HG03520 (cell line): Measurements from ENCODE around the gene SMYD3.

Experiments
- ATAC-seq: cut with Tn5 transposase; IDR thresholded peaks from one replicate; pipeline ENCODE4 v1.9.1; 2021; ENCODE audit warnings: mild to moderate bottlenecking, moderate library complexity; ENCODE audit not compliant: unreplicated experiment

Gene SMYD3

DNA sequence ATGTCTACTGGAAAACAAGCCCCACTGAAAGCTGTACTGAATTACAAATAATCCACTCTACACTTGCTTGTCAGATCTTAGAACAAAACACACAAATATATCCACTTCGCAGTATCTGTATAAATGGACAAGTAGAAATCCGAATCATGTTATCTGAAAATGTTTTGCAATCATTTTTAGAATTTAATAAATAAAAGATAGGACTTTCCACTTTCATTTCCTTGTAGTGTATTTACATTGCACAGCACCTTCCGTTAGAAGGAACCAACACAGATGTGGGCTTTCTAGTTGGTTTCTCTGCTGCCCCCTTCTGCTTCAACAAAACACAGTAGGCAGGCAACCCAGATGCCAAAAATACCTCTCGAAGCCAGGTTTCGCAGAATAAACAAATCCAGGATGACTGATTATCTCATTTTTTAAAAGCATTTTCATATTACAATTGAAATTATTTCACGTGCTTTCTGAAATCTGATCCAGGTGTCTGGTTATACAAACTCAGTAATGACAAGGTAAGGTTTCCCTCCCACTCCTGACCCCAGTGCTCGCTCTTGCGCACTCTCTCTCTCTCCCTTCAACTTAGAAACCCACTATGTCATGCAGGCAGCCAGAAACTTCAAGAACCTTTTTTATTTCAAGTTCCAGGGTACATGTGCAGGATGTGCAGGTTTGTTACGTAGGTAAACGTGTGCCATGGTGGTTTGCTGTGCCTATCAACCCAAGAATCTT lies 389.9 kb downstream of the SMYD3 start:
- peak; percentile 94 for ATAC-seq

DNA sequence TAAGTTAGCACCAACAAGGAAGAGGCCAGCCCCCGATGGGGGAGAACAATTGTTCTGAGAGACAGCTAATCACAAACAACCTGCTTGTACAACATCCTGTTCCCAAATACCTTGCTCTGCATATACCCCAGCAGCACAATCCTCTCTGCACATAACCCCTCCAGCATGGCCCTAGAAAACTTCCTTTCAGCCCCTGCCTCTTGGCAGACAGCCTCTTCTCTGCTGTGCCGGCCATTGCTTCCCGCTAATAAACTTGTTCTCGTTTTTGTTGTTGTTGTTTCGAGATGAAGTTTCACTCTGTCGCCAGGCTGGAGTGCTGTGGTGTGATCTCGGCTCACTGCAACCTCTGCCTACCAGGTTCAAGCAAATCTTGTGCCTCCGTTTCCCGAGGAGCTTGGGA lies 392.7 kb downstream of the SMYD3 start:
- ATAC-seq, result no peak

DNA sequence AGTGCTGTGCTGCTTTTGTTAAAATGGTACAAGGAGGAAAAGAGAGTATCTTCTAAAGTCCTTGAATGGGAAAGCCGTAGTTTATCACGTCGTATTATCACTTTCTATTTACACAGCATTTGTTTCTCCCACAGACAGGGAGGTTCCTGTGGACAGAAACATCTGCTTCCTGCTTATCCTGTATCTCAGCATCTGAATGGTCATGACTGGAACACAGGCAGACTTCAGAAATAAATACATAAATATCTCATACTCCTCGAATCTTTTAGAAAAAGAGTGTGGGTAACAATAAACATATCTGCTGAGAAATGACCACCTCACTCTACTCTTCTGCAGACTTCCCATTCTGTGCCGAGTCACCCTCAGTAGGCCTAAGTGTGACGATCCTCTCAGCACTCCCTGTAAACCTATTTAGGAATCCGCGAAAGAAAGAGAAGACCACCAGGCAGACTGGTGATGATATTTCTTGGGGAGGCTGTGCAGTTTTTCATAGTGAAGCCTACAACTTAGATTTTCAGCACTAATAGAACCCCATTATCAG lies 393.5 kb downstream of the SMYD3 start:
- ATAC-seq, result no peak

DNA sequence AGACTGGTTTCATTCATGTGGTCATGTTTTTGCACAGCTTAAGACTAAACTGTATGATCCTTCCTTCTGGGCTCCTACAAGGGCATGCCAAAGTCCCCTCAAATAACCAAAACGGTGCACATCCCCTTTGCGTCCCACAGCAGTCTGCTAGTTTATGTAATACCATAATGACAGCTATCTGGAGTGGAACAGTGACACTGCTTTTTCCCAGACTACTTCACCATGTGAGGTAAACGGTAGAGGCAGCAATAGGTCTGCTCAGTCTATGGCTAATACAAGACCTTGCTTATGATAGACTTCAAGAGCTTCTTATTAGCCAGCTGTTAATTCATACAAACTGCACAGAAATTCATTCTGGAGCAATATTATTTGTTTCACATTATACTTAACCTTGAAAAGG lies 395.5 kb downstream of the SMYD3 start:
- ATAC-seq, result no peak

DNA sequence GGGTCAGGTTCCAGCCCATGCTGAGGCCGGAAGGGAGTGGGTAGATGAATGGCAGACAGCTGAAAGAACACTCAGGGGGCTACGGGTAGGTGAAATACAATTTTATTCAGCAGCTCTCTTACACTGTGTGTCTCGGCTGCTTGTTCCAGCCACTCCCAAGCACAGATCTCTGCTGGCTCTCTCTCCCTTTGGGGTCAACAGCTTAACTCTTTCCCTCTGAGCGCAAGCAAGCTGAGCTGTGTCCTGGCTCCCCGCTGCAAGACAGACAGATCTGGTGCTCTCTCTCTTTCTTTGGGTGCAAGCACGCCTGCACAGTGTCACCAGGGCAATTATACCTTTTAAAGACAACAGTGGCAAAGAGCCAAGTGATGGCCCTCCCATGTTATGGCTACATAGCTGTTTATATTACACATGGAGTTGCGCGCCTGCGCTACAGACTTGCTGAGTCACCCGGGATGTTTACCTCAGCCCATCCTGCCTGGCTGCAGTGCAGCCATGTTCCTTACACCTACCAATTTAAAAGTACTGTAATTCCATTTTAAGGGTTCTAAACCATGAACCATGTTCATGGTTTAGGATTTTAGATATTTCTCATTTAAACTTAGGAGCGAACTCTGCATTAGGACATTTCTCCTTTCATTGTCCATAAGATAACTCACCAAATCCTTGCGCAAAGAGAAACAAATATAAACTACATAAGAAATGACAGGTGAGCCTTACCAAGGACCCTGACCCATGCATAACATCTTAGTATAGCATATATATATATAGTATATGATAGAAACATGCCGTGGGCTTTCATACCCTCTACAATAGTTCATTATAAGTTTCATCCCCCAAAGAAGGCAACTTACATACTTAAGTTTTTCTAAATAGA lies 396.5 kb downstream of the SMYD3 start:
- ATAC-seq, result no peak

DNA sequence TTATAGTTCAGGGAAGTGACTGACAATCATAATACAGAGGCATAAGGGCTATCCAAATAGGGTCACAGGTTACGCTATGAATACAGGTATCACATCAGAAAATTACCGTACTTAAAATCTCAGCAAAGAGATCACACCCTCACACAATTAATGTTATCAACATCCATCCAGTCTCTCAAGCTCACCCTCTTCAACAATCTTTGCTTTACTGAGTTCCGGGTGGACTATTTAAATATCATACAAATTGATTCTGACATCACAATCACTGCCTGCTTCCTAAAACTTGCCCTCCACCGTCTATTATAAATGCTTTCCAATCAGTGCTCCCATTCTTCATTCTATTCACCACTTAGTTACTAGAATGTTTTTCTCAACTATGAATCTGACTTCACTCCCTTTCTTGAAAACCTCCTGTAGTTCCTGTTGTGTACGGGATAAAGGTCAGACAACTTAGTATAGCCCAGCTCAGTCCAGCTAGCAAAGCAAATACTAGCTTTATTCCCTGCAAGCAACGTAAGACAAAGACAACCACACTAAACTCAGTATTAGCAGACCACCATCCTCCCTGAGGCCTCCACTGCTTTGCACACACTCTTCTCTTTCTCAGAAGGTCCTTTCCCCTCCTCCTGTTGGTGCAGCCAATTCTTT lies 398.7 kb downstream of the SMYD3 start:
- ATAC-seq, result no peak

DNA sequence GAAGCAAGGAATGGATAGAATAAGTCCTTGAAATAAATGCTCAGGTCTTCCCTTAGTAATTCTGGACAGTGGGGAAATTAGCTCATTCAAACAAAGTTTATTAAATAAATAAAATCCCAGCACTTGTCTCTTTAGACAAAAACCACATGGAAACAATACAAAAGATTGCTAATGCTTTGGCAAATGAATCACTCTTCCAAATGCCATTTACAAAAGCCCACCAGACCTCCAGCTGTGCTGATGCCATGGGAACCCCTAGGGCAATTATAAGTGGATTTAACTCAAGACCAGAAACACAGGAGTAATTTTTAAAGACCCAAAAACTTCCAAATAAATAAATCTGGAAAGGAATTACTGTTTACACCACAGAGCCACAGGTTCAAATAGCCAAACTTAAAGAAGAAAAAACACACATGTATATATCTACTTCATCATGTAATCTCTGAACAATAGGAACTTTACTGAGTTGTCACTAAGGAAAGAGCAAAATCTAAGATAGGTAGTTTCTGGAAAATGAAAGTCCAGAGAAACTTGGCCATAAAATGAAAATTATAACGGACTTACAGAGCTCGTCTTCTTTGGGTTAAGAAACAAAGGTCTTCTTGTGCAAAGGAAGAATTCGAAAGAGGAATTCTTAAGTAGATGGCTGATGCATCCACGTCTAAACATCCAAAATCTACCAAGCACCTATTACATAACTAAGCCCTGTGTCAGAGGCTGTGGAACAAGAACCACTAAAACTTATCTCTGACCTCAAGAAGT lies 399.4 kb downstream of the SMYD3 start:
- no peak for ATAC-seq

DNA sequence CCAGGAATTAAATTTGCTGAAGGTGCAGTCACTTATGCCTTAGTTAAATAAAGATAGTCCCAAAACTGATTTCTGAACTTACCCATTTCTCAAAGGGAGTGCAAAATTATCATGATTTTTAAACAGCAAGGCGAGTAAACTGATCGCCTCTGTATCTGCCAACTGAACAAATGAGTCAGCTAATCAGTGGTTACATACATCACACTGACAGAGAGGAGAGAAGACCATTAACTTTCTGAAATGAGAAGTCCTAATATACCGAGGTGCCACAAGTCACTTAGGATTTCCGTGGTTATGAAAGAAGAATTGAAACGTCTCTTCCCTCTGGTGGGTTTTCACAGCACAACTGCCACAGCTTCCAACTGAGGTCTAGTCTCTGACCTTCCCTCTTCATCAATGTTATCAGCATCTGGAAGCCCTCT lies 400.7 kb downstream of the SMYD3 start:
- peak; percentile 67 for ATAC-seq

DNA sequence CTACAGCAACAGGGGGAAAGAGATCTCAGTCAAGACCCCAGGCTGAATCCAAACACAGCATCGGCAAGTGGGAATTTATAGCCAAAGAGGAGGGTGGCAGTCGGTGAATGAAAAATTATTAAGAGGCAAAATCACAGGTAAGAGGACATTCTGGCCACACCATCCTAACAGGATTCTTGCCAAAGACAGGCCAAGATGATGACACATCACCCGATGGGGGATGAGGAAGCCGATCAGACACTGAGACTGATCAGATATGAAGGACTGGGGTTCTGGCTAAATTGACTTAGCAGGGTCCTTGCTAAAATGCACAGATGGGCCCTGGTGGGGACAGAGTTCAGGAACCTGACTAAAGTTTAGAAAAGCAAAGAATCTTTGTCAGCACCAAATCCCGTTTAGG lies 402.2 kb downstream of the SMYD3 start:
- no peak for ATAC-seq

DNA sequence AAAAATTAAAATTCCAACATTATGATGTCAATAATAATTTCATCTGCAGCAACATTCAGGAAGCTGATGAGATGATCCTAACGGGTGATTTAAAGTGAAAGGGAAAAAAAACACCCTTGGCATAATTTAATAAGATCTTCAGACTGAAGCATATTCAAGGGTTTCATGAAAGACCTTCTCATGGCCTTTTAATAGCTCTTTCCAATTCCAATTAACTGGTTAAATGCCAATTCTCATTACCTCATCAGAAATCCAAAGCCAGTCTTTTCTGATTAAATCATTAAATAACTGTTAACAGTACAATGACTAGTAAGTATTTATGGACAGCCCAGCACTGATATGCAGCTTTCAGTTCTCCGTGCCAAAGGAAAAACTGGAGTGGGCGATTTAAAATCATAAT lies 407.5 kb downstream of the SMYD3 start:
- no peak for ATAC-seq

DNA sequence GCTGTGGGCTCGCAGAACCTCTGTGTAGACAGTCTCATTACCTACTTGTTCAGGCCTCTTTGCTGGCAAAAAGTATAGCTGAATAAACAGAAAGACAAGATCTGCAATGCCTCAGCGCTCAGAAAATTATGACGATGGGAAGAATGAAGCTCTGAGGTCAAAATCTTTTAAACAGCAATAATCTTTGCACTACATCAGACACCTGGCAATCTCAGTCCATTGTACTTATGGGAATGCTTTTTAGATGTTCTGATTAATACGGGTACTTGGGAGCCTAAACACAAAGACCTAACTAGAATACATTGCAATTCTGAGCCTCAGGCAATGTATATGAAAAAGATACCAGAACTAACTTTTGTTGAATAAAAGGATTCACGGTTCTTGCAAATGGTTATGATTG lies 410.7 kb downstream of the SMYD3 start:
- ATAC-seq, result no peak

DNA sequence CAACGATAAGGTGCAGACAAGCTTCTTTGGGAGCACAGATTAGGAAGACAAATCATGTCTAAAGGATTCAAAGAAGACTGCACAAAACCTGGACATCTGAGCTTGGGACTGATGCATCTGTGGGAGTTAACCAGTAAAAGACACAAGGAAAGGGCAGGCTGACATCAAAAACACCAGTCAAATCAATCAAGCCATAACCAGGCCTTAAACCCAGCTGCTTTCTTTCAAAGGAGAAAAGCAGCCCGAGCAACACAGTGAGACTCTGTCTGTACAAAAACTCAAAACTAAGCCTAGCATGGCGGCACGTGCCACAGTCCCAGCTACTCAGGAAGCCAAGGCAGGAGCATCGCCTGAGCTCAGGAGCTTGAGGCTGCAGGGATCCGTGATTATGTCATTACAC lies 411.6 kb downstream of the SMYD3 start:
- no peak for ATAC-seq

DNA sequence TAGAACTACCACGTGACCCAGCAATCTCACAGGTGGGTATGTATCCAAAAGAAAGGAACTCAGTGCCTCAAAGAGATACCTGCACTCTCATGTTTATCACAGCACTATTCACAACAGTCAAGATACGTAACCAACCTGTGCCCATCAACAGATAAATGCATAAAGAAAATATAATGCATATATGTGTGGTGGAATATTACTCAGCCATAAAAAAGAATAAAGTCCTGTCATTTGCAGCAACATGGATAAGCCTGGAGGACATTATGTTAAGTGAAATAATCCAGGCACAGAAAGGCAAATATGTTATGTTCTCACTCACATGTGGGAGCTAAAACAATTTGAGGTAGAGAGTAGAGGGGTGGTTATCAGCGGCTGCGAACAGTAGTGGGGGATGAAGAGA lies 413.8 kb downstream of the SMYD3 start:
- ATAC-seq, result no peak

DNA sequence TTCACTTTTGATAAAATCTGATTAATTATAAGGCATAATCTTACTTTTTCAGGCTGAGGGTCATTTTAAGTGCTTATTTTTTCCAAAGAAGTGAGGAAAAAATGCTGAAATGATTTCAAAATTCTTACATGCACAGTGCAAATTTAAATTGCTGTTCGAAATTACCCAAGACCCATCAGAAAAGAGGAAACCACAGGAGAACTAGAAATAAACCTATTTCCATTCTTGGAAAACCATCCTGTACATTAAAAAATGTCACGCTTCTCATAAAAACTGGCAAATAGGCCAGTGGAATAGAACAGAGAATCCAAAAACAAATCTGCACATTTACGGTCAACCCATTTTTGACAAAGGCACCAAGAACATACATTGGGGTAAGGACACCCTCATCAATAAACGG lies 414.9 kb downstream of the SMYD3 start:
- no peak for ATAC-seq

DNA sequence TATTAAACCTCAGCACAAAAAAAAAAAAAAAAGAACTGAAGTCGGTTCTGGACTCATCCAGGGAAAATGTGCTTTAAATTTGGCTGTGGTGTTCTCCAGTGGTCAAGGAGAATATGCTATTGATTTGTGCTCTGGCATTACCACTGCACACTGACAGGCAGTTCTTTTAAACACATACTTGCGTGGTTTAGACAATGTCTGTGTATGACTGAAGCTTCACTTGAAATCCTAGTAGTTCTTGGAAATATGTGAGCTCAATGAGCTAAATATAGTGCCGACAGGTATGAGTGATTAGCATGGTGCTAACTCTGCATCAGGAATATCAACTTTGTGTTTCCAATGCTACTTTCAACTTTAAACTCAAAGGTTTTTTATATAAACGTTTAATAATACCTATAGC lies 415.6 kb downstream of the SMYD3 start:
- no peak for ATAC-seq

DNA sequence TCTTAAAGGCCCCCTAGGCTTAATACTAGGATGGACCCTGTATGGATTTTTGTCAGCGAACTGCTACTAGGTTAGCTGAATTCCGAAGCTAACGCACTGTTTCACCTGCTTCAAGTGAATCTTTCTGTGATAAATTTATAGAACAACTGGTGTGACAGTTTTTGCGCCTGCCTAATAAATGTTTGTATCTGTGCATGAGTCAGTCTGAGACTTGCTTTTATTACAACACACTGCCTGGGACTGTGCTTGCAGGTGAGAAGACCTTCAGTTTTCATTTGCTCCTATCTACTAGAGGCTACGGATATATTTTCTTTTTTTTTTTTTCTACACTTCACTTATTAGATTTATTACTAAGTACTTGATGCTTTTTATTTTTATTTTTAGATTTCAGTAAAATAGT lies 420.9 kb downstream of the SMYD3 start:
- ATAC-seq, result no peak

DNA sequence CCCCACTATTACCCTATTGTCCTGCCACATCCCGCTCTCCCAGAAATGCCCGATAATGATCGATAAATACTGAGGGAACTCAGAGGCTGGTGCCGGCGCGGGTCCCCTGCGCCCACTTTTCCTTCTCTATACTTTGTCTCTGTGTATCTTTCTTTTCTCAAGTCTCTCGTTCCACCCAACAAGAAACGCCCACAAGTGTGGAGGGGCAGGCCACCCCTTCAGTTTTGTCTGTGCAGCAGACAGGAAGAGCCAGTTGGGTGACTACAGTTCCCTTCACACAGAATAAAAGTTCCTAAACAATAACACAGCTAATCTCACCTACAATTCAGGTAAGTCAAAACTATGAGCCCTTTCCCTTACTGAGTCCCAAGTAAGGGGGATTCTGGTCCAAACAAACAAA lies 423.7 kb downstream of the SMYD3 start:
- ATAC-seq, result no peak

DNA sequence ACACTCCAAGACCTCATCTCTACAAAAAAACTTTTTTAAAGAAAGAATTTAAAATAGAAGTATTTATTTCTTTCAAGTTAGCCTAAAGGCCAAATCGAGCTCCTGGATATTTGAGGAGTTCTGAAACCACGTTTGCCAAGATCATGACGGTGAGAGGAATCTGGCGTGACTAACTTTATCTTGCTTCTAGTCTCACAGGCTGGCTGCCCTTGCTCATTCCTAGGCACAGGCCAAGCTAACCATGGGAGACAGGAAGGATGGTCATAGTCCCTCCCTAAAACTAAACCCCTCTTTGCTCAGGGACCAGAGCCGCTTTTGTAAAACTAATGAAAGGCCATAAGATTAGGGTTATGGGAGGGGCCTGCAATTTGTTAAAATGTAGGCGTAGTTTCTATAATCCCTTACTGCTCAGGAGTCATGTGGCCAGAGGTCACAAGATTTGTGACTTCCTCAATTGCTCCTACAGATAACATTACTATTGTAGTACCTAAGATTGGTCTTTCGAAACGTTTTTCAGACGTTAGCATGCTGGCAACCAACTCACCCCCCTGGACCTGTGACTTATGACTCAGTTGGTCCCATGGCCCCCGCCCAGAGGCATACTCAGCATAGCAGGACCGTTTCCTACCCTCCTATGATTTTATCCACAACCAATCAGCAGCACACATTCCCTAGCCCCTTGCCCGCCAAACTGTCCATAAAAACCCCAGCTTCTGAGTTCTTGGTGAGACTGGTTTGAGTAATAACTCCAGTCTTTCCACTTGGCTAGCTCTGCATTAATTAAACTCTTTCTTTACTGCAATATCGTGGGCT lies 425.0 kb downstream of the SMYD3 start:
- ATAC-seq, result no peak

DNA sequence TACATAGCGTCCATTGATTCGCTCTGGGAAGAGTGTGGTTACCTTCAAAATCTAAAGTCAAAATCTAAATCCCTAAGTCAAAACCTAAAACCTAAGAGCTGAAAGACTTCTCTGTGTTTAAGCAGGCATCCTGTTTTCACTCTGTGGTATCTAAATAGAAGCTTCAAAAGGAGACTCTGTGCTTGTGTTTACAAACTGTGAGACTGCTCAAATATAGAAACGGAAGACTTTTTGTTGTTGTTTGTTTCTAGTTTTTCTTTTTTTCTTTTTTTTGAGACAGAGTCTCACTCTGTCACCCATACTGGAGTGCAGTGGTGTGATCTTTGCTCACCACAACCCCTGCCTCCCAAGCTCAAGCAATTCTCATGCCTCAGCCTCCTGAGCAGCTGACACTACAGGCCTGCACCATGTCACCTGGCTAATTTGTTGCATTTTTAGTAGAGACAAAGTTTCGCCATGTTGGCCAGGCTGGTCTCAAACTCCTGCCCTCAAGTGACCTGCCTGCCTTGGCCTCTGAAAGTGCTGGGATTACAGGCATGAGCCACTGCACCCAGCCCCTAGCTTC lies 425.9 kb downstream of the SMYD3 start:
- ATAC-seq, result no peak

DNA sequence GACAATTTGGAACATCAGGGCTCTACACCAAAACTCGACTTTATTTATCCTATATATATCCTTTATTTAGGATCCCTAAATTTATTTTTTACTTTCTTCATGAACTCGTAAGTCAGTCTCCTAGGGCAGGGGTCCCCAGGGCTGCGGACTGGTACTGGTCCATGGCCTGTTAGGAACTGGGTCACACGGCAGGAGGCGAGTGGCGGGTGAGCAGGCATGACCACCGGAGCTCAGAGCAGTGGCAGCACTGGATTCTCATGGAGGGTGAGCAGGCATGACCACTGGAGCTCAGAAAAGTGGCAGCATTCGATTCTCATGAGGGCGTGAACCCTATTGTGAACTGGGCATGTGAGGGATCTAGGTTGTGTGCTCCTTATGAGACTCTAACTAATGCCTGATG lies 427.0 kb downstream of the SMYD3 start:
- no peak for ATAC-seq
